Natural killer cell (primary cell): Measurements from ENCODE around the gene CCNF. TPM values are rescaled to one million over a fixed set of nuclear protein-coding genes. Genes with fewer than 3 reads are reported as not detected.
"Not testable (repeated sequence)": the region's sequence is repeated elsewhere in the genome, so short reads cannot be mapped to it uniquely, and the experiment has no call there.

Experiments
- ATAC-seq, 3 donors: fragments of 150-1000 bp in 2 of 3; fragments of 200-7000 bp in 1 of 3; cut with Tn5 transposase; 1 replicate in 1 of 3; 2 replicates in 2 of 3; pipeline ENCODE4 v1.10.0; 2021; ENCODE audit warnings: mild to moderate bottlenecking in 2 of 3, moderate library complexity in 2 of 3
- DNase-seq, 2 donors: peaks; one replicate each; pipeline versions ENCODE4 v3.0.0 to v3.0.0-alpha.2; 2013 to 2021; ENCODE audit warnings: mixed read lengths in 1 of 2
- H3K27ac ChIP-seq: one replicate; pipeline ENCODE4 v1.5.1; 2013; ENCODE audit warnings: mild to moderate bottlenecking, low read length
- H3K27me3 ChIP-seq: one replicate; pipeline ENCODE4 v1.6.1; 2013; ENCODE audit warnings: low read length; ENCODE audit not compliant: control insufficient read depth, insufficient read depth
- H3K36me3 ChIP-seq: one replicate; pipeline ENCODE4 v1.6.1; 2013; ENCODE audit warnings: low read length; ENCODE audit not compliant: control insufficient read depth, insufficient read depth
- H3K4me1 ChIP-seq: one replicate; pipeline ENCODE4 v1.6.1; 2013; ENCODE audit warnings: low read length; ENCODE audit not compliant: control insufficient read depth, insufficient read depth
- H3K4me3 ChIP-seq: one replicate; pipeline ENCODE4 v1.5.1; 2013; ENCODE audit warnings: low read length
- H3K9me3 ChIP-seq: one replicate; pipeline ENCODE4 v1.6.1; 2013; ENCODE audit warnings: low read length; ENCODE audit not compliant: control insufficient read depth, insufficient read depth
- H3K27ac Mint-ChIP-seq, 2 donors: one replicate each; pipeline ENCODE4 v1.8.0; 2022; ENCODE audit warnings: mild to moderate bottlenecking in 2 of 2, mixed read lengths in 2 of 2, moderate library complexity in 1 of 2
- H3K27me3 Mint-ChIP-seq, 2 donors: one replicate each; pipeline ENCODE4 v1.8.0; 2022; ENCODE audit warnings: low read depth in 2 of 2, mixed read lengths in 2 of 2
- H3K36me3 Mint-ChIP-seq: one replicate; pipeline ENCODE4 v1.8.0; 2022; ENCODE audit warnings: mixed read lengths
- H3K4me1 Mint-ChIP-seq, 2 donors: one replicate each; pipeline ENCODE4 v1.8.0; 2022; ENCODE audit warnings: mixed read lengths in 2 of 2
- H3K4me3 Mint-ChIP-seq: one replicate; pipeline ENCODE4 v1.8.0; 2022; ENCODE audit warnings: mild to moderate bottlenecking, moderate library complexity, mixed read lengths
- H3K9me3 Mint-ChIP-seq, 2 donors: one replicate each; pipeline ENCODE4 v1.8.0; 2022; ENCODE audit warnings: mixed read lengths in 2 of 2
- CTCF ChIP-seq: fragments of 200-600 bp; IDR thresholded peaks from one replicate; pipeline ENCODE4 v1.8.0; 2022; ENCODE audit warnings: antibody characterized with exemption
- WGBS: methylation state at CpG from one replicate; pipeline ENCODE4 v1.1.7; 2013; ENCODE audit warnings: missing lambda C conversion rate; ENCODE audit not compliant: insufficient coverage; 5-methylcytosine and 5-hydroxymethylcytosine counted together
- intact Hi-C: fragments of 100-400 bp; cut with micrococcal nuclease; formaldehyde crosslinking; loops from one replicate; pipeline ENCODE4 v1.14.2; 2022
- total RNA-seq, 4 donors: library from RNA; stranded (reverse); fragments of 120-200 nt in 1 of 4; gene quantifications; one replicate each; pipeline versions ENCODE4 v1.2.3 to v1.2.4, GENCODE V29; 2013 to 2022

The CCNF gene
- total RNA-seq, 3 donors from 2014 or later (not counting 1 experiment from before 2014, with no cell fraction given), result 7.5 to 14.2 (median 8.4) TPM

- Mint-ChIP-seq H3K4me1 (peaks cover 25 to 26% of the 10 kb centered on the region in 2 donors), H3K36me3 (no peaks in the 10 kb centered on the region), H3K9me3 (no peaks in the 10 kb centered on the region), H3K27me3 (no peaks in the 10 kb centered on the region), H3K27ac (peak overlapping the region; percentile 12 to 51), H3K4me3 (peak overlapping the region; percentile 90)
- no peak for TF ChIP-seq CTCF
- 1% methylated on average over 46 of the region's 46 CpGs for WGBS
- no peaks in the 10 kb centered on the region for H3K27me3 ChIP-seq
- peaks cover 19% of the 10 kb centered on the region for H3K4me1 ChIP-seq
- H3K27ac ChIP-seq, result no peak overlapping the region
- ATAC-seq, result no peak
- H3K4me3 ChIP-seq, result peak overlapping the region; percentile 55
- peaks cover 12% of the 10 kb centered on the region for H3K36me3 ChIP-seq
- intact Hi-C loops, result no loop called here
- DNase-seq, result peak in 1 of 2 donors; percentile 55
- H3K9me3 ChIP-seq, result no peaks in the 10 kb centered on the region
Observed at GRCh38 chr16:2429771-2430663, 770 bp downstream of the CCNF start.

GRCh38 chr16:2432286-2432685 is 3.0 kb downstream of the CCNF start:
- ATAC-seq, result no peak
- no peak for TF ChIP-seq CTCF
- no peak overlapping the region for H3K27ac Mint-ChIP-seq
- peaks cover 32% of the 10 kb centered on the region for H3K4me1 ChIP-seq
- no peaks in the 10 kb centered on the region for H3K27me3 Mint-ChIP-seq
- H3K4me3 Mint-ChIP-seq, result no peak overlapping the region
- H3K27ac ChIP-seq, result no peak overlapping the region
- H3K4me3 ChIP-seq, result no peak overlapping the region
- no peaks in the 10 kb centered on the region for H3K9me3 Mint-ChIP-seq
- H3K36me3 Mint-ChIP-seq, result no peaks in the 10 kb centered on the region
- no peaks in the 10 kb centered on the region for H3K27me3 ChIP-seq
- intact Hi-C loops, result no loop called here
- no peak for DNase-seq
- peaks cover 17% of the 10 kb centered on the region for H3K36me3 ChIP-seq
- WGBS, result 98% methylated on average over 6 of the region's 6 CpGs
- no peaks in the 10 kb centered on the region for H3K9me3 ChIP-seq
- H3K4me1 Mint-ChIP-seq, result peaks cover 30% of the 10 kb centered on the region in 2 donors

GRCh38 chr16:2432801-2433505 is 3.7 kb downstream of the CCNF start:
- Histone ChIP-seq H3K36me3 (peaks cover 17% of the 10 kb centered on the region), H3K4me1 (peaks cover 39% of the 10 kb centered on the region), H3K27me3 (no peaks in the 10 kb centered on the region), H3K4me3 (no peak overlapping the region), H3K27ac (no peak overlapping the region), H3K9me3 (no peaks in the 10 kb centered on the region)
- ATAC-seq (no peak), DNase-seq (no peak)
- Mint-ChIP-seq H3K27me3 (no peaks in the 10 kb centered on the region), H3K9me3 (no peaks in the 10 kb centered on the region), H3K4me3 (no peak overlapping the region), H3K4me1 (peaks cover 25 to 26% of the 10 kb centered on the region in 2 donors), H3K36me3 (no peaks in the 10 kb centered on the region), H3K27ac (no peak overlapping the region)
- no peak for TF ChIP-seq CTCF
- 97% methylated on average over 15 of the region's 15 CpGs for WGBS
- intact Hi-C loops, result no loop called here

GRCh38 chr16:2435236-2435635 is 6.0 kb downstream of the CCNF start:
- H3K9me3 Mint-ChIP-seq, H3K4me3 ChIP-seq, intact Hi-C loops, H3K27ac ChIP-seq, H3K27me3 Mint-ChIP-seq, H3K9me3 ChIP-seq, ATAC-seq, H3K36me3 Mint-ChIP-seq, H3K27ac Mint-ChIP-seq, H3K27me3 ChIP-seq, DNase-seq, H3K4me3 Mint-ChIP-seq: not testable (repeated sequence)
- 100% methylated on average over 3 of the region's 4 CpGs for WGBS
- H3K4me1 Mint-ChIP-seq, result peaks cover 23 to 24% of the 10 kb centered on the region in 2 donors
- peaks cover 17% of the 10 kb centered on the region for H3K36me3 ChIP-seq
- H3K4me1 ChIP-seq, result peaks cover 37% of the 10 kb centered on the region
